Osteoblast (primary cell): ENCODE results near the gene SH3RF1. TPM values are rescaled to one million over a fixed set of nuclear protein-coding genes. Genes with fewer than 3 reads are reported as not detected.

Experiments
- DNase-seq: peaks from one replicate; pipeline ENCODE4 v3.0.0; 2011; ENCODE audit warnings: low spot score, mixed read lengths; ENCODE audit not compliant: insufficient read length; ENCODE audit errors: missing footprints
- H2AFZ ChIP-seq: 2 replicates; pipeline ENCODE4 v1.6.0; 2011; ENCODE audit warnings: mild to moderate bottlenecking, low read length
- H3K27ac ChIP-seq: 2 replicates; pipeline ENCODE4 v1.5.1; 2011; ENCODE audit warnings: mild to moderate bottlenecking, low read depth, low read length, moderate library complexity
- H3K27me3 ChIP-seq: 2 replicates; pipeline ENCODE4 v1.6.0; 2012; ENCODE audit warnings: mild to moderate bottlenecking, control low read depth, inconsistent platforms, low read length, moderate library complexity; ENCODE audit not compliant: insufficient read depth
- H3K36me3 ChIP-seq: 2 replicates; pipeline ENCODE4 v1.5.1; 2011; ENCODE audit warnings: mild to moderate bottlenecking, low read length, control low read depth, moderate library complexity; ENCODE audit not compliant: insufficient read depth
- H3K4me1 ChIP-seq: 2 replicates; pipeline ENCODE4 v1.5.1; 2011; ENCODE audit warnings: mild to moderate bottlenecking, low read length, control low read depth, moderate library complexity; ENCODE audit not compliant: insufficient read depth
- H3K4me2 ChIP-seq: 2 replicates; pipeline ENCODE4 v1.6.0; 2011; ENCODE audit warnings: mild to moderate bottlenecking, low read length; ENCODE audit not compliant: insufficient read depth
- H3K4me3 ChIP-seq: fragments of 200-600 bp; sonication (generic); 3 replicates; pipeline ENCODE4 v1.5.1; 2012; ENCODE audit warnings: mild to moderate bottlenecking, low read length, inconsistent platforms; ENCODE audit not compliant: insufficient read depth
- H3K79me2 ChIP-seq: 2 replicates; pipeline ENCODE4 v1.6.0; 2012; ENCODE audit warnings: mild to moderate bottlenecking, low read length, control low read depth, inconsistent platforms; ENCODE audit not compliant: insufficient read depth
- H3K9me3 ChIP-seq: 2 replicates; pipeline ENCODE4 v1.5.1; 2011; ENCODE audit warnings: low read depth, low read length, control low read depth
- H4K20me1 ChIP-seq: 2 replicates; pipeline ENCODE4 v1.6.0; 2012; ENCODE audit warnings: mild to moderate bottlenecking, low read length, control low read depth; ENCODE audit not compliant: insufficient read depth
- CTCF ChIP-seq: IDR thresholded peaks from 2 replicates; pipeline ENCODE4 v1.5.1; 2011; ENCODE audit warnings: mild to moderate bottlenecking, low read depth, low read length, moderate library complexity; ENCODE audit errors: extremely low read depth
- total RNA-seq: library from RNA; depleted of rRNA; stranded (reverse); fragments of >200 nt; gene quantifications from 2 replicates; pipeline ENCODE4 v1.2.3, GENCODE V29; 2012

SH3RF1 gene
- total RNA-seq, 1 donor, result 37.6 TPM

- Histone ChIP-seq H3K4me3 (peak overlapping the region; percentile 96), H3K4me1 (peaks cover 46% of the 10 kb centered on the region), H3K27me3 (no peaks in the 10 kb centered on the region), H3K9me3 (no peaks in the 10 kb centered on the region), H3K27ac (peak overlapping the region; percentile 98), H3K36me3 (peaks cover 43% of the 10 kb centered on the region), H2AFZ (no peak overlapping the region), H4K20me1 (peaks cover 43% of the 10 kb centered on the region), H3K4me2 (peak overlapping the region; percentile 94), H3K79me2 (peaks cover 66% of the 10 kb centered on the region)
- DNase-seq, result peak; percentile 95
- TF ChIP-seq CTCF, result no peak
These were observed 1.6 kb downstream of the SH3RF1 start for GRCh38 chr4:169268951-169269760.

GRCh38 chr4:169267070-169267469 lies 3.7 kb downstream of the SH3RF1 start:
- peaks cover 61% of the 10 kb centered on the region for H4K20me1 ChIP-seq
- H3K36me3 ChIP-seq, result peaks cover 59% of the 10 kb centered on the region
- H3K4me1 ChIP-seq, result peaks cover 49% of the 10 kb centered on the region
- no peak for DNase-seq
- peaks cover 87% of the 10 kb centered on the region for H3K79me2 ChIP-seq
- no peak overlapping the region for H2AFZ ChIP-seq
- no peak for TF ChIP-seq CTCF
- peak overlapping the region; percentile 66 for H3K27ac ChIP-seq
- peak overlapping the region; percentile 94 for H3K4me2 ChIP-seq
- no peaks in the 10 kb centered on the region for H3K9me3 ChIP-seq
- H3K27me3 ChIP-seq, result no peaks in the 10 kb centered on the region
- peak overlapping the region; percentile 96 for H3K4me3 ChIP-seq

GRCh38 chr4:169266661-169267060 lies 4.1 kb downstream of the SH3RF1 start:
- peaks cover 59% of the 10 kb centered on the region for H3K36me3 ChIP-seq
- no peak overlapping the region for H2AFZ ChIP-seq
- H4K20me1 ChIP-seq, result peaks cover 63% of the 10 kb centered on the region
- H3K4me3 ChIP-seq, result peak overlapping the region; percentile 96
- peaks cover 91% of the 10 kb centered on the region for H3K79me2 ChIP-seq
- peak overlapping the region; percentile 94 for H3K4me2 ChIP-seq
- no peak for TF ChIP-seq CTCF
- H3K9me3 ChIP-seq, result no peaks in the 10 kb centered on the region
- H3K27ac ChIP-seq, result peak overlapping the region; percentile 66
- DNase-seq, result no peak
- H3K27me3 ChIP-seq, result no peaks in the 10 kb centered on the region
- peaks cover 45% of the 10 kb centered on the region for H3K4me1 ChIP-seq

GRCh38 chr4:169266081-169266480 lies 4.7 kb downstream of the SH3RF1 start:
- Histone ChIP-seq H3K27me3 (no peaks in the 10 kb centered on the region), H3K4me2 (peak overlapping the region; percentile 94), H2AFZ (no peak overlapping the region), H3K27ac (peak overlapping the region; percentile 9), H3K4me1 (peaks cover 49% of the 10 kb centered on the region), H3K79me2 (peaks cover 96% of the 10 kb centered on the region), H3K36me3 (peaks cover 61% of the 10 kb centered on the region), H3K4me3 (peak overlapping the region; percentile 43), H3K9me3 (no peaks in the 10 kb centered on the region), H4K20me1 (peaks cover 68% of the 10 kb centered on the region)
- no peak for TF ChIP-seq CTCF
- no peak for DNase-seq
